ENCODE measurements around the gene PIK3R5. TPM values are rescaled to one million over a fixed set of nuclear protein-coding genes. Genes with fewer than 3 reads are reported as not detected.

Gene PIK3R5
- total RNA-seq, 1 experiment from 2014 or later = 0.09 TPM

GRCh38 chr17:8835106-8835505 lies 130.4 kb downstream of the PIK3R5 start:
- intact Hi-C loops (cut with micrococcal nuclease; ENCODE audit: unreplicated experiment) = no loop called here
- ChIA-PET POLR2A (ENCODE audit: low non-redundant PET) (no interaction called here), CTCF (no interaction called here)
- BruUV-seq (replicated peaks) = no TSS peak
- Histone ChIP-seq H3K9me3 (ENCODE audit: low read depth, low read length, poor library complexity, severe bottlenecking) (no peaks in the 10 kb centered on the region), H3K4me1 (ENCODE audit: insufficient read depth, low read length, poor library complexity, severe bottlenecking) (peaks cover 3% of the 10 kb centered on the region), H3K4me3 (ENCODE audit: low read depth, low read length, poor library complexity, severe bottlenecking) (no peak overlapping the region), H3K36me3 (ENCODE audit: insufficient read depth, low read length, poor library complexity, severe bottlenecking) (no peaks in the 10 kb centered on the region), H3K27ac (ENCODE audit: low read depth, low read length, poor library complexity, severe bottlenecking) (no peak overlapping the region), H3K27me3 (replicated peaks; ENCODE audit: insufficient read depth, low read depth, low read length, poor library complexity) (no peaks in the 10 kb centered on the region)
- TF ChIP-seq EZH2 (IDR thresholded peaks at IDR 0.05; ENCODE audit: borderline replicate concordance, low read depth, low read length, poor library complexity, severe bottlenecking) = no peak
- TF ChIP-seq CTCF (conservative IDR thresholded peaks at IDR 0.05; ENCODE audit: low read depth, low read length) = no peak
- DNase-seq (ENCODE audit: low spot score) = no peak

GRCh38 chr17:8832711-8833352 lies 132.7 kb downstream of the PIK3R5 start:
- peak; percentile 85 for TF ChIP-seq CTCF (conservative IDR thresholded peaks at IDR 0.05; ENCODE audit: low read depth, low read length)
- TF ChIP-seq EZH2 (IDR thresholded peaks at IDR 0.05; ENCODE audit: borderline replicate concordance, low read depth, low read length, poor library complexity, severe bottlenecking) = no peak
- ChIA-PET POLR2A (ENCODE audit: low non-redundant PET) (interaction anchor here (0.7 kb wide), 1 partner anchor 760 kb away, joined by 8 read pairs; no protein-coding TSS in a partner anchor), CTCF (interaction anchor here (0.5 to 0.9 kb wide), 5 partner anchors 13 to 514 kb away, joined by 3 to 7 read pairs (median 5); no protein-coding TSS in a partner anchor)
- peaks cover under 1% of the 10 kb centered on the region for H3K4me1 ChIP-seq (ENCODE audit: insufficient read depth, low read length, poor library complexity, severe bottlenecking)
- H3K27ac ChIP-seq (ENCODE audit: low read depth, low read length, poor library complexity, severe bottlenecking) = no peak overlapping the region
- no peaks in the 10 kb centered on the region for H3K36me3 ChIP-seq (ENCODE audit: insufficient read depth, low read length, poor library complexity, severe bottlenecking)
- no TSS peak for BruUV-seq (replicated peaks)
- H3K4me3 ChIP-seq (ENCODE audit: low read depth, low read length, poor library complexity, severe bottlenecking) = no peak overlapping the region
- H3K9me3 ChIP-seq (ENCODE audit: low read depth, low read length, poor library complexity, severe bottlenecking) = no peaks in the 10 kb centered on the region
- H3K27me3 ChIP-seq (replicated peaks; ENCODE audit: insufficient read depth, low read depth, low read length, poor library complexity) = no peaks in the 10 kb centered on the region
- DNase-seq (ENCODE audit: low spot score) = peak; percentile 67
- intact Hi-C loops (cut with micrococcal nuclease; ENCODE audit: unreplicated experiment) = no loop called here

GRCh38 chr17:8831234-8831849 lies 134.2 kb downstream of the PIK3R5 start:
- no TSS peak for BruUV-seq (replicated peaks)
- H3K4me1 ChIP-seq (ENCODE audit: insufficient read depth, low read length, poor library complexity, severe bottlenecking) = no peaks in the 10 kb centered on the region
- no peaks in the 10 kb centered on the region for H3K9me3 ChIP-seq (ENCODE audit: low read depth, low read length, poor library complexity, severe bottlenecking)
- no peak for TF ChIP-seq EZH2 (IDR thresholded peaks at IDR 0.05; ENCODE audit: borderline replicate concordance, low read depth, low read length, poor library complexity, severe bottlenecking)
- TF ChIP-seq CTCF (conservative IDR thresholded peaks at IDR 0.05; ENCODE audit: low read depth, low read length) = no peak
- no peaks in the 10 kb centered on the region for H3K27me3 ChIP-seq (replicated peaks; ENCODE audit: insufficient read depth, low read depth, low read length, poor library complexity)
- H3K27ac ChIP-seq (ENCODE audit: low read depth, low read length, poor library complexity, severe bottlenecking) = no peak overlapping the region
- POLR2A ChIA-PET (ENCODE audit: low non-redundant PET) = no interaction called here
- intact Hi-C loops (cut with micrococcal nuclease; ENCODE audit: unreplicated experiment) = no loop called here
- no peaks in the 10 kb centered on the region for H3K36me3 ChIP-seq (ENCODE audit: insufficient read depth, low read length, poor library complexity, severe bottlenecking)
- CTCF ChIA-PET = interaction anchor here (0.7 kb wide), 1 partner anchor 9 kb away, joined by 6 read pairs; no protein-coding TSS in a partner anchor
- no peak overlapping the region for H3K4me3 ChIP-seq (ENCODE audit: low read depth, low read length, poor library complexity, severe bottlenecking)
- DNase-seq (ENCODE audit: low spot score) = no peak

All from A673 (cell line).